Heart left ventricle (tissue), 16 donors: ENCODE measurements around the gene FAM149A. TPM values are rescaled to one million over a fixed set of nuclear protein-coding genes. Genes with fewer than 3 reads are reported as not detected.

Experiments used
- ATAC-seq, 4 donors: fragments of 200-7000 bp; cut with Tn5 transposase; one replicate each; pipeline ENCODE4 v1.9.1; 2020 to 2022; ENCODE audit warnings: moderate library complexity in 4 of 4, mild to moderate bottlenecking in 3 of 4, moderate number of reproducible peaks in 1 of 4
- DNase-seq, 5 donors: peaks; one replicate each; pipeline ENCODE4 v3.0.0-alpha.2; 2020
- H3K27ac ChIP-seq, 12 donors: fragments of 200-600 bp; sonication (generic) in 4 of 12; one replicate each; pipeline versions ENCODE4 v1.5.0 to v1.8.0; 2016 to 2022; ENCODE audit warnings: mild to moderate bottlenecking in 2 of 12
- H3K27me3 ChIP-seq, 9 donors: fragments of 200-600 bp; sonication (generic) in 2 of 9; one replicate each; pipeline versions ENCODE4 v1.5.1 to v1.8.0; 2016 to 2022; ENCODE audit warnings: mild to moderate bottlenecking in 3 of 9
- H3K36me3 ChIP-seq, 9 donors: fragments of 200-600 bp; sonication (generic) in 2 of 9; one replicate each; pipeline versions ENCODE4 v1.5.0 to v1.8.0; 2018 to 2022; ENCODE audit warnings: mild to moderate bottlenecking in 2 of 9
- H3K4me1 ChIP-seq, 12 donors: fragments of 200-600 bp; sonication (generic) in 4 of 12; one replicate each; pipeline versions ENCODE4 v1.5.0 to v1.8.0; 2016 to 2022; ENCODE audit warnings: mild to moderate bottlenecking in 3 of 12
- H3K4me3 ChIP-seq, 12 donors: fragments of 200-600 bp; sonication (generic) in 4 of 12; one replicate each; pipeline versions ENCODE4 v1.5.0 to v1.8.0; 2017 to 2022; ENCODE audit warnings: mild to moderate bottlenecking in 9 of 12, moderate library complexity in 4 of 12
- H3K9me3 ChIP-seq, 12 donors: fragments of 200-600 bp; sonication (generic) in 4 of 12; one replicate each; pipeline versions ENCODE4 v1.5.0 to v1.8.0; 2016 to 2022; ENCODE audit warnings: mild to moderate bottlenecking in 1 of 12
- CTCF ChIP-seq, 12 donors: fragments of 200-600 bp; sonication (generic) in 4 of 12; IDR thresholded peaks; one replicate each; pipeline versions ENCODE4 v1.5.0 to v1.8.0; 2018 to 2022; ENCODE audit warnings: antibody characterized with exemption in 12 of 12, mild to moderate bottlenecking in 5 of 12
- POLR2A ChIP-seq, 2 donors: fragments of 450-650 bp; IDR thresholded peaks; one replicate each; pipeline ENCODE4 v1.6.1; 2017; ENCODE audit warnings: antibody characterized with exemption in 2 of 2, mild to moderate bottlenecking in 2 of 2, moderate library complexity in 2 of 2
- WGBS, 4 donors: extraction: QIAGEN DNeasy Blood & Tissue Kit in 2 of 4; methylation state at CpG; one replicate each; pipeline versions ENCODE4 v1.1.5 to v1.1.7; 2013 to 2018; 5-methylcytosine and 5-hydroxymethylcytosine counted together
- intact Hi-C, 10 donors: fragments of 100-400 bp; cut with DNase I; formaldehyde crosslinking; loops; one replicate each; pipeline versions ENCODE4 v1.11.1 to v1.14.2; 2022
- polyA plus RNA-seq, 2 donors: library from polyadenylated mRNA; stranded (reverse); fragments of 200-250 nt; gene quantifications; one replicate each; pipeline ENCODE4 v1.2.3, GENCODE V29; 2013
- total RNA-seq, 9 donors: library from RNA; depleted of rRNA in 2 of 9; stranded (reverse); fragments of >200 nt in 2 of 9; fragmentation: NEBNext Ultra II Directional in 3 of 9; extraction: Animal tissue kit (Norgen Biotek cat#: 25700) in 3 of 9; gene quantifications; one replicate each; pipeline versions ENCODE4 v1.1.0 to v1.2.4, GENCODE V29; 2016 to 2023
- donor health status: ischemic (EF 13 %, LVEDD 7.1; RV severe dilation, severe dysfunction).
- donor health status: healthy with polysubstance abuse.
- donor health status: DM: no; HTN: yes; CAD: no.
- donor health status: DM: no; HTN: no; CAD: no.
- donor health status: ischemic (EF 25% LVEDD 6.9; RV normal size, moderate dysfunction).
- donor health status: ischemic (EF 25% LVEDD 5.7; RV mildly dilated, moderate dysfunction).
- donor health status: healthy.
- donor health status: DM: yes; HTN: yes; CAD: no.
- donor health status: ischemic (EF 35%, LVEDD 5.7; RV mildly dilated, moderate dysfunction).
- donor health status: nonischemic (EF 11% LVEDD 7.7; RV severe dilation, severe dysfunction).
- donor health status: DM: yes; HTN: yes; CAD: no.
- donor health status: PGD.
- donor health status: ischemic (EF 29% LVEDD 5.4; RV normal size, mild dysfunction).
- donor health status: nonischemic (EF 23%, LVEDD 6.1; RV moderate dilation, normal function).

The FAM149A gene
- total and polyA plus RNA-seq, 11 donors, result 1.6 to 13.0 (median 7.8) TPM

GRCh38 chr4:186109245-186109644 is 4.7 kb downstream of the FAM149A start:
- TF ChIP-seq CTCF (IDR thresholded peaks at IDR 0.05) (no peak), POLR2A (IDR thresholded peaks at IDR 0.05) (no peak)
- intact Hi-C loops, result no loop called here
- 46 to 68% (median 63%) methylated on average over 4 of the region's 4 CpGs for WGBS, 4 donors

GRCh38 chr4:186116697-186117096 is 12.2 kb downstream of the FAM149A start:
- no peak overlapping the region for H3K27ac ChIP-seq
- 74 to 84% (median 82%) methylated on average over 2 of the region's 2 CpGs for WGBS, 4 donors
- DNase-seq (no peak), ATAC-seq (no peak)
- no peak for TF ChIP-seq POLR2A (IDR thresholded peaks at IDR 0.05)
- TF ChIP-seq CTCF (IDR thresholded peaks at IDR 0.05), result no peak
- no peaks in the 10 kb centered on the region for H3K36me3 ChIP-seq
- H3K27me3 ChIP-seq, result peaks cover 0 to 13% (median 0%) of the 10 kb centered on the region in 9 donors
- H3K4me3 ChIP-seq, result no peak overlapping the region
- intact Hi-C loops, result no loop called here
- no peaks in the 10 kb centered on the region for H3K9me3 ChIP-seq
- H3K4me1 ChIP-seq, result no peaks in the 10 kb centered on the region

More at GRCh38 chr4:186109245-186109644, 4.7 kb downstream of the FAM149A start:
- no peaks in the 10 kb centered on the region for H3K36me3 ChIP-seq
- H3K4me1 ChIP-seq, result peaks cover 0 to 15% (median 9%) of the 10 kb centered on the region in 12 donors
- ATAC-seq, result no peak
- peaks cover 6 to 25% (median 13%) of the 10 kb centered on the region in 9 donors for H3K27me3 ChIP-seq
- H3K4me3 ChIP-seq, result no peak overlapping the region
- H3K27ac ChIP-seq, result no peak overlapping the region
- no peaks in the 10 kb centered on the region for H3K9me3 ChIP-seq
- no peak for DNase-seq

- Histone ChIP-seq H3K27ac (no peak overlapping the region), H3K27me3 (peaks cover 0 to 13% (median 0%) of the 10 kb centered on the region in 9 donors), H3K4me1 (no peaks in the 10 kb centered on the region), H3K9me3 (no peaks in the 10 kb centered on the region), H3K4me3 (no peak overlapping the region), H3K36me3 (no peaks in the 10 kb centered on the region)
- intact Hi-C loops, result no loop called here
- ATAC-seq (no peak), DNase-seq (no peak)
- WGBS, 4 donors, result 34 to 48% (median 46%) methylated on average over 7 of the region's 7 CpGs
- no peak for TF ChIP-seq POLR2A (IDR thresholded peaks at IDR 0.05)
- TF ChIP-seq CTCF (IDR thresholded peaks at IDR 0.05), result no peak
Observed at GRCh38 chr4:186118582-186118981, 14.1 kb downstream of the FAM149A start.

GRCh38 chr4:186121057-186121456 is 16.6 kb downstream of the FAM149A start:
- Histone ChIP-seq H3K4me1 (no peaks in the 10 kb centered on the region), H3K27me3 (peaks cover 0 to 13% (median 0%) of the 10 kb centered on the region in 9 donors), H3K9me3 (no peaks in the 10 kb centered on the region), H3K27ac (no peak overlapping the region), H3K36me3 (no peaks in the 10 kb centered on the region), H3K4me3 (no peak overlapping the region)
- intact Hi-C loops, result no loop called here
- DNase-seq (no peak), ATAC-seq (no peak)
- no peak for TF ChIP-seq CTCF (IDR thresholded peaks at IDR 0.05)
- TF ChIP-seq POLR2A (IDR thresholded peaks at IDR 0.05), result no peak
- 88 to 94% (median 93%) methylated on average over 2 of the region's 2 CpGs for WGBS, 4 donors
